GM20000 (cell line): ENCODE results near the gene XKR8.

Source experiments
- DNase-seq: peaks from one replicate; pipeline ENCODE4 v3.0.0; 2012; ENCODE audit warnings: low spot score
- TF ChIP-seq, protein P1 (sequence below): IDR thresholded peaks from 2 replicates; pipeline ENCODE4 v1.5.1; 2012; ENCODE audit warnings: mild to moderate bottlenecking, control low read depth; ENCODE audit errors: extremely low read depth, missing control alignments

Gene XKR8

DNA sequence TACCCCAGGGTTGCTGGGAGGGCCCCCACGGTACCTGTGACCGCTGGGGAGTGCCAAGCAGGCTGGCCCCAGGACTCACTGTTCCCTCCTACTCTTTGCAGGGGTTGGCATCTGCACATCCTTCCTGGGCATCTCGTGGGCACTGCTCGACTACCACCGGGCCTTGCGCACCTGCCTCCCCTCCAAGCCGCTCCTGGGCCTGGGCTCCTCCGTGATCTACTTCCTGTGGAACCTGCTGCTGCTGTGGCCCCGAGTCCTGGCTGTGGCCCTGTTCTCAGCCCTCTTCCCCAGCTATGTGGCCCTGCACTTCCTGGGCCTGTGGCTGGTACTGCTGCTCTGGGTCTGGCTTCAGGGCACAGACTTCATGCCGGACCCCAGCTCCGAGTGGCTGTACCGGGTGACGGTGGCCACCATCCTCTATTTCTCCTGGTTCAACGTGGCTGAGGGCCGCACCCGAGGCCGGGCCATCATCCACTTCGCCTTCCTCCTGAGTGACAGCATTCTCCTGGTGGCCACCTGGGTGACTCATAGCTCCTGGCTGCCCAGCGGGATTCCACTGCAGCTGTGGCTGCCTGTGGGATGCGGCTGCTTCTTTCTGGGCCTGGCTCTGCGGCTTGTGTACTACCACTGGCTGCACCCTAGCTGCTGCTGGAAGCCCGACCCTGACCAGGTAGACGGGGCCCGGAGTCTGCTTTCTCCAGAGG lies 6.8 kb downstream of the XKR8 start:
- TF ChIP-seq, protein P1, sequence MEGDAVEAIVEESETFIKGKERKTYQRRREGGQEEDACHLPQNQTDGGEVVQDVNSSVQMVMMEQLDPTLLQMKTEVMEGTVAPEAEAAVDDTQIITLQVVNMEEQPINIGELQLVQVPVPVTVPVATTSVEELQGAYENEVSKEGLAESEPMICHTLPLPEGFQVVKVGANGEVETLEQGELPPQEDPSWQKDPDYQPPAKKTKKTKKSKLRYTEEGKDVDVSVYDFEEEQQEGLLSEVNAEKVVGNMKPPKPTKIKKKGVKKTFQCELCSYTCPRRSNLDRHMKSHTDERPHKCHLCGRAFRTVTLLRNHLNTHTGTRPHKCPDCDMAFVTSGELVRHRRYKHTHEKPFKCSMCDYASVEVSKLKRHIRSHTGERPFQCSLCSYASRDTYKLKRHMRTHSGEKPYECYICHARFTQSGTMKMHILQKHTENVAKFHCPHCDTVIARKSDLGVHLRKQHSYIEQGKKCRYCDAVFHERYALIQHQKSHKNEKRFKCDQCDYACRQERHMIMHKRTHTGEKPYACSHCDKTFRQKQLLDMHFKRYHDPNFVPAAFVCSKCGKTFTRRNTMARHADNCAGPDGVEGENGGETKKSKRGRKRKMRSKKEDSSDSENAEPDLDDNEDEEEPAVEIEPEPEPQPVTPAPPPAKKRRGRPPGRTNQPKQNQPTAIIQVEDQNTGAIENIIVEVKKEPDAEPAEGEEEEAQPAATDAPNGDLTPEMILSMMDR: no peak
- no peak for DNase-seq

DNA sequence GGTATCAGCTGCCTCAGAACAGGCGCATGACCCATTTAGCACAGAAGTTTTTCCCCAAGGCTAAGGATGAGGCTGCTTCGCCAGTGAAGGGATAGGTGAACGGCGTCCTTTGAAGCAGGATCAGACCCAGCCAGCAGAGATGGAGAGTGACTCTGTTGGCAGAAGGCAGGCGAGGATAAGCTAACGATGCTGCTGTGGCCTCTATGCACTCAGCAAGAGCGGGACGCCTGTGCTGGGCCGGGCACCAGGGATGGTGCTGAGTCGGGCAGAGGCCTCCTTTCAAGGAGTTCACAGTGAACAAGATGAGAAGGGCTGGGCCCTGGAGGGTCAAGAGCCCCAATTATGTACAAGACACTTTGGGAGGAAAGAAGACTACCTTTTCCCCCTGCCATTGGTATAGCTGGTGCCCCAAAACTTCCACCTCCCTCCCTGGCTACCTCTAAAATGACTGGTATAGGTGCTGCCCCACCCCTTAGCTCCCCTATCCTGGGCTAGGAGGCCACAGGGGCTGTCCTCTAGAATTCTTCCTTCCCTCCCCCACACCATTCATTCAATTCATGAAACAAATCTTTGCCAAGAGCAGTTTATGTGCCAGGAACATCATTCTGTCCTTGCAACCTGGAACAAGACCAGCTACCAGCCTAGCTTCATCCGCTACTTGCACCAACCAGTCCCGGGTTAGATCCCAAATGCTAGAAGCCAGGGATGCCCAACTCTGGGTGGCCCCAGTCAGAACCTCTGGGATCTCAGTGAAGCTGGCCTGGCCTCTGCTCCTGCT lies 7.5 kb downstream of the XKR8 start:
- TF ChIP-seq, protein P1: no peak
- DNase-seq: no peak

DNA sequence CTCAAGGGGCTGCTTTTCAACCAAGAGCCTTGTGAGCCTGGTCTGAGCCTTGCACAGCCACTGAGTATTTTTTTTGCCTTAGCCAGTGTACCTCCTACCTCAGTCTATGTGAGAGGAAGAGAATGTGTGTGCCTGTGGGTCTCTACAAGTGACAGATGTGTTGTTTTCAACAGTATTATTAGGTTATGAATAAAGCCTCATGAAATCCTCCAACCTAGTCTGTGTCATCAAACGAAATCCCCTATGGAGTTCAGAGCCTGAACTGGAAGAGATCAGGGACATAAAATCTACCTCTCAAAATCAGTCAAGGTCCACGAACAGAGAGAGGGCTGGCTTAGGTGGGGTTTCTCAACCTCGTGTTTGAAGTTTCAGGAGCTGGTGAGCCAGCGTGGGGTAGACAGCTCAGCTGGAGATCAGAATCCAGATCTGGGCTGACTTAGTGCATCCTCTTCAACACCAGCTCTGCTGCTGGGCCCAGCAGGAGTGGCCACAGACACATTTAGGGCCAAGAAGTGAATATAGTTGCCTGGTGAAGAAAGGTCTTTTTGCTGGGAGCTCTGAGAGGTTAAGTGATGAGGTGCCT lies 8.2 kb downstream of the XKR8 start:
- DNase-seq: no peak
- TF ChIP-seq, protein P1: no peak

DNA sequence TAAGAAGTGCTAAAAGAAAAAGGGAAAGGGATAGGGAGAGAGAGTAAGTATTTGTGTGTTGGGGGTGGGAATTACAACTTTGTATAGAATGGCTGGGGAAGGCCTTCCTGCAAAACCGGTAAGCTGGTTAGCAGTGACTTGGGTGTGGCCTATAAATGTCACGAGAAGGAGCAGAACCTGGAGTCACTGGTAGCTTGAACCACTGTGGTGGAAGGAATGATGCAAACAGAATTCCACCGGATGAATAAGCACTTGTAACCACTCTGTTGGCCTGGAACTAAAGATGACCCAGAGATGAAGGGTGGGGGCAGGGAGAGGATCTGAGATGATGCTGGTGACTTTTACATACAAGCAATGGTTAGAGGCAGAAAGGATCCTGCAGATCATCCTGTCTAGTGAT lies 8.9 kb downstream of the XKR8 start:
- DNase-seq: no peak
- TF ChIP-seq, protein P1: no peak

DNA sequence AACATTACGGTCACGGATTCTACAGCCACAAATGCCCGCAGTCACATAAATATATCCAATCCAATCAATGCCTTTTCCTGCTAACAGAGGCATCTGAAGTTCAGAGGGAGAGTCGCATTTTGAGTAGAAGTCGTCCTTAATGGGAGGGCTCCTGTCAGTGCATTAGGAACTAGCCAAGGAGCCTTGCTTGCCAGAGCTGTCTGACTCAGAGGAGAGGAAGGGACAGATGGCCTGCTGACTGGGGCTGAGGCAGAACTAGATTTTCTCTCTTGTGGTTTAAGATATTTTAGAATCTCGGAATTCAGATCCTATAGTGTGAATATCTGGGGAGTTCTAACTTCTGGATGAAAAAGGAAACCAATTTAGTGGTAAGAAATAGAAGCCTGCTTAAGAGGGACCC lies 10.6 kb downstream of the XKR8 start:
- no peak for DNase-seq
- TF ChIP-seq, protein P1: no peak

DNA sequence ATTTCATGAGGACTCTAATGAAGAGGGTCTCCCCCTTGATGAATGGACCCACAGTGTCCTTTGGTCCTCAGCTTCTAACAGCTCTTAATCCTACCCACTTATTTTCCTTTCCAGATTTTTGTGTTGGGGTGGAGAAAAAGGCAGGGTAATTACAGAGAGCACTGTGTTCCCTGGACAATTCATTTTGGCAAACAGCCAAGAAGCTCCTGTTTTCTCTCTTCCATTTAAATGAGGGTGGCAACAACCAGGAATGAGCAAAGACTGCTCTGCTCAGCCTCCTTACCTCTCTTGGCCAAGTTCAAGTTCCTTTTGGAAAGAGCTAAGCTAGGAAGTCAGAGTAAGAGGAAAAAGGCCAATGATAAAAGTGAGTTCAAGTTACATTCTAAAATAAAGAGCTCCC lies 11.9 kb downstream of the XKR8 start:
- TF ChIP-seq, protein P1: no peak
- no peak for DNase-seq

DNA sequence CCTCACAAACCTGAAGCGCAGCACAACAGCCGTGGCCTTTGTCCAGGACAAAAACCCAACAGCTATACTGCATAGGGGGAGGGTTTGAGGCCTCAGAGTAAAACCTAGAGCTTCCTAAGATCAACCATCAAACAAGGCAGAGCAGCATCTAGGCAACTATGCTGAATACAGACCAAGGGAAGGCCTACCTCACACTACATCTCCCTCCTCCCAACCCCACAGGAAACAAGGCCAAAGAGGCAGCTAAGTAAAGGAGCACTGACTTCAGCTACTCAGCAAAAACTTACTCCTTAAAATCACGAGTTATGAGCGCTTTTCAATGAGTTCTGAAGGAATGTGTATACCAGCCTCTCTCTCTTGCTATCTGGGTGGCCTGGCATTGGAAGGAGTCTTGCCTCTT lies 12.4 kb downstream of the XKR8 start:
- TF ChIP-seq, protein P1: no peak
- no peak for DNase-seq
